HG03432 (cell line): ENCODE measurements around the gene ESPNL.

Source experiments
- ATAC-seq: cut with Tn5 transposase; IDR thresholded peaks from one replicate; pipeline ENCODE4 v1.9.1; 2021; ENCODE audit warnings: mild to moderate bottlenecking, moderate library complexity; ENCODE audit not compliant: unreplicated experiment

ESPNL gene

GRCh38 chr2:238097988-238098871, 1.9 kb upstream of the ESPNL start:
- ATAC-seq, result peak; percentile 77

GRCh38 chr2:238098901-238099713, 1.0 kb upstream of the ESPNL start:
- peak; percentile 33 for ATAC-seq

GRCh38 chr2:238099714-238100048, 459 bp upstream of the ESPNL start:
- no peak for ATAC-seq

- no peak for ATAC-seq
Observed at GRCh38 chr2:238100821-238101771, 956 bp downstream of the ESPNL start.

GRCh38 chr2:238101891-238102841, 2.0 kb downstream of the ESPNL start:
- no peak for ATAC-seq

GRCh38 chr2:238102865-238103264, 2.7 kb downstream of the ESPNL start:
- no peak for ATAC-seq

- ATAC-seq, result no peak
Observed at GRCh38 chr2:238103465-238104225, 3.5 kb downstream of the ESPNL start.

GRCh38 chr2:238104226-238104690, 4.1 kb downstream of the ESPNL start:
- no peak for ATAC-seq

GRCh38 chr2:238104691-238105371, 4.7 kb downstream of the ESPNL start:
- no peak for ATAC-seq

- no peak for ATAC-seq
Observed at GRCh38 chr2:238105506-238106338, 5.6 kb downstream of the ESPNL start.

- no peak for ATAC-seq
Observed at GRCh38 chr2:238106339-238106697, 6.2 kb downstream of the ESPNL start.

GRCh38 chr2:238106698-238107524, 6.8 kb downstream of the ESPNL start:
- peak; percentile 11 for ATAC-seq

- peak; percentile 71 for ATAC-seq
Observed at GRCh38 chr2:238107525-238108422, 7.6 kb downstream of the ESPNL start.

- peak; percentile 84 for ATAC-seq
Observed at GRCh38 chr2:238108423-238109183, 8.5 kb downstream of the ESPNL start.

GRCh38 chr2:238113611-238114010, 13.5 kb downstream of the ESPNL start:
- ATAC-seq, result no peak
